HepG2 (cell line): ENCODE data around the gene RGN. TPM values are rescaled to one million over a fixed set of nuclear protein-coding genes. Genes with fewer than 3 reads are reported as not detected.

Experiments
- ARNT2 ChIP-seq: sonication (generic); formaldehyde crosslinking; IDR thresholded peaks from 2 replicates; pipeline ENCODE4 v1.8.0; 2022; ENCODE audit warnings: mild to moderate bottlenecking, low read depth, missing genetic modification reagents, moderate library complexity
- BCL6 ChIP-seq: IDR thresholded peaks from 2 replicates; pipeline ENCODE4 v1.6.1; 2016; ENCODE audit warnings: missing genetic modification reagents, missing compliant biosample characterization
- GLI4 ChIP-seq: sonication (generic); formaldehyde crosslinking; IDR thresholded peaks from 2 replicates; pipeline ENCODE4 v1.5.1; 2020; ENCODE audit warnings: missing genetic modification reagents, mild to moderate bottlenecking, moderate library complexity, borderline replicate concordance
- HDAC6 ChIP-seq: fragments of 200-600 bp; sonication (generic); IDR thresholded peaks from 2 replicates; pipeline ENCODE4 v1.7.0; 2017; ENCODE audit warnings: mild to moderate bottlenecking, antibody characterized with exemption, low read length, low read depth
- NR2F1 ChIP-seq, 2 experiments: fragments of 450-650 bp in 1 of 2; formaldehyde crosslinking in 1 of 2; IDR thresholded peaks; 2 replicates each; pipeline versions ENCODE4 v1.5.0 to v1.6.1; 2016 to 2020; ENCODE audit warnings: mild to moderate bottlenecking in 1 of 2, missing compliant biosample characterization in 1 of 2, missing genetic modification reagents in 1 of 2, moderate library complexity in 1 of 2
- PPARG ChIP-seq: conservative IDR thresholded peaks from 2 replicates; pipeline ENCODE4 v1.6.1; 2016; ENCODE audit warnings: missing biosample characterization, missing genetic modification reagents
- PRPF4 ChIP-seq: fragments of 200-400 bp; formaldehyde crosslinking; IDR thresholded peaks from 2 replicates; pipeline ENCODE4 v1.6.1; 2016; ENCODE audit warnings: low read length, low read depth; ENCODE audit not compliant: poor library complexity, severe bottlenecking
- SALL1 ChIP-seq: sonication (generic); formaldehyde crosslinking; IDR thresholded peaks from 2 replicates; pipeline ENCODE4 v1.8.0; 2022; ENCODE audit warnings: mild to moderate bottlenecking, missing genetic modification reagents
- SNAI1 ChIP-seq: sonication (generic); formaldehyde crosslinking; IDR thresholded peaks from 2 replicates; pipeline ENCODE4 v1.5.0; 2020; ENCODE audit warnings: mild to moderate bottlenecking, missing genetic modification reagents, borderline replicate concordance
- SNAPC4 ChIP-seq: sonication (generic); formaldehyde crosslinking; IDR thresholded peaks from 2 replicates; pipeline ENCODE4 v1.4.0; 2020; ENCODE audit warnings: mild to moderate bottlenecking, missing genetic modification reagents
- STAG1 ChIP-seq: sonication (generic); formaldehyde crosslinking; IDR thresholded peaks from 2 replicates; pipeline ENCODE4 v1.4.0; 2020; ENCODE audit warnings: missing genetic modification reagents
- ZC3H4 ChIP-seq: sonication (generic); formaldehyde crosslinking; IDR thresholded peaks from 2 replicates; pipeline ENCODE4 v1.4.0; 2020; ENCODE audit warnings: missing genetic modification reagents, borderline replicate concordance
- ZMAT3 ChIP-seq: sonication (generic); formaldehyde crosslinking; conservative IDR thresholded peaks from 2 replicates; pipeline ENCODE4 v1.7.0; 2021; ENCODE audit warnings: missing genetic modification reagents
- ZNF17 ChIP-seq: sonication (generic); formaldehyde crosslinking; IDR thresholded peaks from 2 replicates; pipeline ENCODE4 v1.5.0; 2020; ENCODE audit warnings: mild to moderate bottlenecking, missing genetic modification reagents
- ZNF292 ChIP-seq: sonication (generic); formaldehyde crosslinking; IDR thresholded peaks from 2 replicates; pipeline ENCODE4 v1.8.1; 2022; ENCODE audit warnings: mild to moderate bottlenecking, low read depth, missing genetic modification reagents, borderline replicate concordance
- ZNF333 ChIP-seq: sonication (generic); formaldehyde crosslinking; IDR thresholded peaks from 2 replicates; pipeline ENCODE4 v1.4.0; 2020; ENCODE audit warnings: mild to moderate bottlenecking, missing genetic modification reagents, borderline replicate concordance
- ZNF577 ChIP-seq: sonication (generic); formaldehyde crosslinking; IDR thresholded peaks from 2 replicates; pipeline ENCODE4 v1.4.0; 2020; ENCODE audit warnings: mild to moderate bottlenecking, low read depth, missing genetic modification reagents, borderline replicate concordance
- ZNF83 ChIP-seq: sonication (generic); formaldehyde crosslinking; IDR thresholded peaks from 2 replicates; pipeline ENCODE4 v1.4.0; 2020; ENCODE audit warnings: missing genetic modification reagents, mild to moderate bottlenecking, borderline replicate concordance
- ZSCAN5A ChIP-seq: sonication (generic); formaldehyde crosslinking; IDR thresholded peaks from 2 replicates; pipeline ENCODE4 v1.8.0; 2022; ENCODE audit warnings: mild to moderate bottlenecking, missing genetic modification reagents, borderline replicate concordance
- polyA plus RNA-seq, 8 experiments: library from polyadenylated mRNA; depleted of rRNA in 3 of 8; stranded (reverse) in 7 of 8; unstranded in 1 of 8; fragments of >200 nt; fragmentation: Illumina TruSeq in 4 of 8; extraction: Trizol in 4 of 8; gene quantifications; 2 replicates each; pipeline versions ENCODE4 v1.2.1 to v1.2.3, GENCODE V29; 2011 to 2016; ENCODE audit warnings: low read depth in 4 of 8, missing spikeins in 1 of 8, mixed read lengths in 1 of 8; ENCODE audit not compliant: insufficient read depth in 1 of 8
- total RNA-seq, 5 experiments: library from RNA; depleted of rRNA; stranded (reverse); fragments of >200 nt; fragmentation: Illumina TruSeq; extraction: Trizol; gene quantifications; 2 replicates each; pipeline ENCODE4 v1.2.3, GENCODE V29; 2016; ENCODE audit warnings: low read depth in 1 of 5
- TF ChIP-seq, protein P1 (sequence below): sonication (generic); formaldehyde crosslinking; IDR thresholded peaks from 2 replicates; pipeline ENCODE4 v1.4.0; 2020; ENCODE audit warnings: mild to moderate bottlenecking, low read depth, missing genetic modification reagents
- TF ChIP-seq, protein P2 (sequence below): sonication (generic); formaldehyde crosslinking; IDR thresholded peaks from 2 replicates; pipeline ENCODE4 v1.4.0; 2020; ENCODE audit warnings: missing genetic modification reagents, mild to moderate bottlenecking, borderline replicate concordance

RGN gene
- total and polyA plus RNA-seq, 2 of the 13 experiments (the other 11 are each of a cell fraction or from before 2014, with no cell fraction given): 19.6 to 74.4 TPM

- TF ChIP-seq, protein P1, sequence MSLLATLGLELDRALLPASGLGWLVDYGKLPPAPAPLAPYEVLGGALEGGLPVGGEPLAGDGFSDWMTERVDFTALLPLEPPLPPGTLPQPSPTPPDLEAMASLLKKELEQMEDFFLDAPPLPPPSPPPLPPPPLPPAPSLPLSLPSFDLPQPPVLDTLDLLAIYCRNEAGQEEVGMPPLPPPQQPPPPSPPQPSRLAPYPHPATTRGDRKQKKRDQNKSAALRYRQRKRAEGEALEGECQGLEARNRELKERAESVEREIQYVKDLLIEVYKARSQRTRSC (CRISPR knock-in tag): no peak
- TF ChIP-seq ZMAT3 (CRISPR knock-in tag) (no peak), ZNF333 (no peak), ZNF83 (no peak), ARNT2 (CRISPR knock-in tag) (no peak), ZNF292 (CRISPR knock-in tag) (0 out of 2 replicates have a peak, but pooled peaks have one; percentile 28), NR2F1 (CRISPR knock-in tag; IDR thresholded peaks at IDR 0.05) (peak; percentile 90 to 93), HDAC6 (no peak), STAG1 (CRISPR knock-in tag) (no peak), BCL6 (CRISPR knock-in tag) (peak; percentile 87), ZSCAN5A (no peak), SALL1 (CRISPR knock-in tag) (peak; percentile 94), ZNF17 (CRISPR knock-in tag) (no peak), PPARG (CRISPR knock-in tag) (peak; percentile 66; the same call in 1 of the 2 replicates), PRPF4 (no peak), ZC3H4 (CRISPR knock-in tag) (no peak), SNAI1 (no peak), ZNF577 (CRISPR knock-in tag) (no peak), SNAPC4 (CRISPR knock-in tag) (no peak), GLI4 (CRISPR knock-in tag) (no peak)
- TF ChIP-seq, protein P2, sequence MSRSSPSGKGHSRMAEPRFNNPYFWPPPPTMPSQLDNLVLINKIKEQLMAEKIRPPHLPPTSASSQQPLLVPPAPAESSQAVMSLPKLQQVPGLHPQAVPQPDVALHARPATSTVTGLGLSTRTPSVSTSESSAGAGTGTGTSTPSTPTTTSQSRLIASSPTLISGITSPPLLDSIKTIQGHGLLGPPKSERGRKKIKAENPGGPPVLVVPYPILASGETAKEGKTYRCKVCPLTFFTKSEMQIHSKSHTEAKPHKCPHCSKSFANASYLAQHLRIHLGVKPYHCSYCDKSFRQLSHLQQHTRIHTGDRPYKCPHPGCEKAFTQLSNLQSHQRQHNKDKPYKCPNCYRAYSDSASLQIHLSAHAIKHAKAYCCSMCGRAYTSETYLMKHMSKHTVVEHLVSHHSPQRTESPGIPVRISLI (CRISPR knock-in tag): peak; percentile 84
Observed at GRCh38 chrX:47080215-47080914, 2.1 kb downstream of the RGN start (continued).
